ENCODE measurements around the gene NES.

The NES gene

GRCh38 chr1:156660752-156661112, 16.5 kb downstream of the NES start:
- no peak for DNase-seq

- peak; percentile 96 for DNase-seq
These were observed 17.0 kb downstream of the NES start for GRCh38 chr1:156659988-156660751.

GRCh38 chr1:156659661-156659987, 17.6 kb downstream of the NES start:
- no peak for DNase-seq

- DNase-seq: no peak
These were observed 18.1 kb downstream of the NES start for GRCh38 chr1:156658945-156659574.

- no peak for DNase-seq
These were observed 18.7 kb downstream of the NES start for GRCh38 chr1:156658496-156658895.

GRCh38 chr1:156657741-156658319, 19.4 kb downstream of the NES start:
- no peak for DNase-seq

GRCh38 chr1:156656806-156657740, 20.1 kb downstream of the NES start:
- DNase-seq: no peak

GRCh38 chr1:156655904-156656516, 21.2 kb downstream of the NES start:
- DNase-seq: no peak

- no peak for DNase-seq
These were observed 21.9 kb downstream of the NES start for GRCh38 chr1:156655151-156655903.

GRCh38 chr1:156654700-156655099, 22.5 kb downstream of the NES start:
- DNase-seq: no peak

GRCh38 chr1:156652992-156653355, 24.2 kb downstream of the NES start:
- DNase-seq: no peak

- no peak for DNase-seq
These were observed 24.8 kb downstream of the NES start for GRCh38 chr1:156652131-156652991.

GRCh38 chr1:156648951-156649350, 28.3 kb downstream of the NES start:
- DNase-seq: no peak

GRCh38 chr1:156648496-156648895, 28.7 kb downstream of the NES start:
- no peak for DNase-seq

- no peak for DNase-seq
These were observed 29.9 kb downstream of the NES start for GRCh38 chr1:156647351-156647750.

GRCh38 chr1:156646738-156647211, 30.4 kb downstream of the NES start:
- no peak for DNase-seq

- no peak for DNase-seq
These were observed 31.5 kb downstream of the NES start for GRCh38 chr1:156645666-156646065.

- no peak for DNase-seq
These were observed 32.2 kb downstream of the NES start for GRCh38 chr1:156645056-156645455.

- DNase-seq: no peak
These were observed 32.6 kb downstream of the NES start for GRCh38 chr1:156644640-156645039.

GRCh38 chr1:156644146-156644545, 33.1 kb downstream of the NES start:
- DNase-seq: no peak

- DNase-seq: no peak
These were observed 33.5 kb downstream of the NES start for GRCh38 chr1:156643778-156644092.
